ENCODE results near the gene RCSD1. TPM values are rescaled to one million over a fixed set of nuclear protein-coding genes. Genes with fewer than 3 reads are reported as not detected.
"Not testable (repeated sequence)": the region's sequence is repeated elsewhere in the genome, so short reads cannot be mapped to it uniquely, and the experiment has no call there.

The RCSD1 gene
- total RNA-seq, 4 donors from 2014 or later: 2.4 to 8.7 (median 4.4) TPM

- no peak overlapping the region for H3K4me3 ChIP-seq (ENCODE audit: low read depth, poor library complexity, severe bottlenecking)
- WGBS, 2 donors: 58 to 79% methylated on average over 8 of the region's 8 CpGs
- peak; percentile 47 to 83 for DNase-seq (ENCODE audit: low spot score in 2 of 2)
- no peak for TF ChIP-seq POLR2A (IDR thresholded peaks at IDR 0.05)
- TF ChIP-seq CTCF (IDR thresholded peaks at IDR 0.05): no peak
- intact Hi-C loops (cut with DNase I; ENCODE audit: low total_unique reads): loop anchor here (2.0 kb wide), 1 partner anchor 85 kb away; no protein-coding TSS in a partner anchor
Observed at GRCh38 chr1:167601442-167602383, 28.3 kb upstream of the RCSD1 start.

GRCh38 chr1:167602840-167603239, 27.2 kb upstream of the RCSD1 start:
- intact Hi-C loops (cut with DNase I; ENCODE audit: low total_unique reads): no loop called here
- TF ChIP-seq POLR2A (IDR thresholded peaks at IDR 0.05): no peak
- TF ChIP-seq CTCF (IDR thresholded peaks at IDR 0.05): no peak
- peak in 1 of 2 donors; percentile 82 for DNase-seq (ENCODE audit: low spot score in 2 of 2)
- 78 to 82% methylated on average over 8 of the region's 8 CpGs for WGBS, 2 donors
- H3K4me3 ChIP-seq (ENCODE audit: low read depth, poor library complexity, severe bottlenecking): no peak overlapping the region

- no peak for TF ChIP-seq CTCF (IDR thresholded peaks at IDR 0.05)
- TF ChIP-seq POLR2A (IDR thresholded peaks at IDR 0.05): no peak
- intact Hi-C loops (cut with DNase I; ENCODE audit: low total_unique reads): no loop called here
- DNase-seq (ENCODE audit: low spot score in 2 of 2): peak in 1 of 2 donors; percentile 68
- no peak overlapping the region for H3K4me3 ChIP-seq (ENCODE audit: low read depth, poor library complexity, severe bottlenecking)
- WGBS, 2 donors: 71 to 81% methylated on average over 3 of the region's 3 CpGs
Observed at GRCh38 chr1:167605576-167605975, 24.5 kb upstream of the RCSD1 start.

GRCh38 chr1:167611983-167612382, 18.0 kb upstream of the RCSD1 start:
- no peak overlapping the region for H3K4me3 ChIP-seq (ENCODE audit: low read depth, poor library complexity, severe bottlenecking)
- intact Hi-C loops (cut with DNase I; ENCODE audit: low total_unique reads): no loop called here
- WGBS, 2 donors: 94% methylated on average over 1 of the region's 1 CpG
- TF ChIP-seq CTCF (IDR thresholded peaks at IDR 0.05) (no peak), POLR2A (IDR thresholded peaks at IDR 0.05) (no peak)
- DNase-seq (ENCODE audit: low spot score in 2 of 2): no peak

GRCh38 chr1:167612587-167613385, 17.2 kb upstream of the RCSD1 start:
- TF ChIP-seq POLR2A (IDR thresholded peaks at IDR 0.05): no peak
- TF ChIP-seq CTCF (IDR thresholded peaks at IDR 0.05): no peak
- intact Hi-C loops (cut with DNase I; ENCODE audit: low total_unique reads): no loop called here
- no peak overlapping the region for H3K4me3 ChIP-seq (ENCODE audit: low read depth, poor library complexity, severe bottlenecking)
- 84 to 92% methylated on average over 2 of the region's 2 CpGs for WGBS, 2 donors
- no peak for DNase-seq (ENCODE audit: low spot score in 2 of 2)

GRCh38 chr1:167613984-167614383, 16.0 kb upstream of the RCSD1 start:
- H3K4me3 ChIP-seq (ENCODE audit: low read depth, poor library complexity, severe bottlenecking); DNase-seq (ENCODE audit: low spot score in 2 of 2); intact Hi-C loops (cut with DNase I; ENCODE audit: low total_unique reads): not testable (repeated sequence)
- 80 to 95% methylated on average over 2 of the region's 2 CpGs for WGBS, 2 donors

Data from lower leg skin (tissue), 4 donors.